Ascending aorta (tissue), 2 donors: ENCODE data around the gene PDZD2. TPM values are rescaled to one million over a fixed set of nuclear protein-coding genes. Genes with fewer than 3 reads are reported as not detected.
"Not testable (repeated sequence)": the region's sequence is repeated elsewhere in the genome, so short reads cannot be mapped to it uniquely, and the experiment has no call there.

Experiments
- DNase-seq, 2 donors: peaks; one replicate each; pipeline ENCODE4 v3.0.0-alpha.2; 2019; ENCODE audit warnings: low spot score in 2 of 2
- H3K27ac ChIP-seq, 2 donors: fragments of 200-600 bp; sonication (generic); one replicate each; pipeline ENCODE4 v1.5.1; 2016 to 2017; ENCODE audit warnings: mild to moderate bottlenecking in 1 of 2
- H3K27me3 ChIP-seq: fragments of 200-600 bp; sonication (generic); one replicate; pipeline ENCODE4 v1.5.1; 2017
- H3K36me3 ChIP-seq, 2 donors: fragments of 200-600 bp; sonication (generic); one replicate each; pipeline ENCODE4 v1.5.1; 2016
- H3K4me1 ChIP-seq, 2 donors: fragments of 200-600 bp; sonication (generic); one replicate each; pipeline ENCODE4 v1.5.1; 2016 to 2017; ENCODE audit warnings: mild to moderate bottlenecking in 1 of 2
- H3K4me3 ChIP-seq, 2 donors: fragments of 200-600 bp; sonication (generic); one replicate each; pipeline ENCODE4 v1.5.1; 2016 to 2017; ENCODE audit warnings: mild to moderate bottlenecking in 1 of 2
- H3K9me3 ChIP-seq, 2 donors: fragments of 200-600 bp; sonication (generic); one replicate each; pipeline ENCODE4 v1.5.1; 2016
- intact Hi-C: fragments of 100-400 bp; cut with DNase I; formaldehyde crosslinking; loops from one replicate; pipeline ENCODE4 v1.15.1; 2023
- total RNA-seq: library from RNA; depleted of rRNA; stranded (reverse); fragments of >200 nt; gene quantifications from one replicate; pipeline ENCODE4 v1.1.0, GENCODE V29; 2016
- TF ChIP-seq, protein P1 (sequence below), 3 experiments: fragments of 200-600 bp in 2 of 3; fragments of 450-650 bp in 1 of 3; sonication (generic) in 2 of 3; IDR thresholded peaks; one replicate each; pipeline ENCODE4 v1.5.1; 2016 to 2019; ENCODE audit warnings: antibody characterized with exemption in 3 of 3, mild to moderate bottlenecking in 1 of 3, moderate library complexity in 1 of 3

PDZD2 gene
- total RNA-seq, 1 donor from 2014 or later, result 8.1 TPM

DNA sequence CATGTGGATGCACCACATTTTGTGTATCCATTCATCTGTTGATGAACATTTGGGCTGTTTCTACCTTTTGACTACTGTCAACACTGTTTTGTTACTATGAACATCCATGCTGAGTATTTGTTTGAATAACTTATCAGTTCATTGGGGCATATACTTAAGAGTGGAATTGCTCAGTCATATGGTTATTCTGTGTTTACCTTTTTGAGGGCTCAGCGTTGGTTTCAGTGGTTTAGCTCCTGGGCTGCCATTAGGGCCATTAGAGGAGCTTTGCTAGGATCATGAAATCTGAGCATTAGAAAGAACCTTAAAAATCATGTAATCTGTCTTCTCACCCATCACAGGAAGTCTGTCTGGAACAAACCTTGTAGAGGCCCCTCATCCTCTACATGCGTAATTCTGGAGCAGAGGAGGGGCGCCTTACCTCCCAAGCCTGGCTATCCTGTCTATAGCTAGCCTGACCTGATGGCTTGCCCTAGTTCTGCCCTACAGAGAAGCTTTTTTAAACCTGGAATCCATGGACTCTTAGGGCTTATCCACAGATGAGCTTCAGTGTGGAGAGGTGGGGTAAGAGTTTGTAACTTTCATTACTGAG lies 92.9 kb downstream of the PDZD2 start:
- Histone ChIP-seq H3K27ac (no peak overlapping the region), H3K4me1 (no peaks in the 10 kb centered on the region), H3K27me3 (no peaks in the 10 kb centered on the region), H3K9me3 (no peaks in the 10 kb centered on the region), H3K36me3 (no peaks in the 10 kb centered on the region), H3K4me3 (no peak overlapping the region)
- intact Hi-C loops, result no loop called here
- DNase-seq, result no peak
- TF ChIP-seq, protein P1, sequence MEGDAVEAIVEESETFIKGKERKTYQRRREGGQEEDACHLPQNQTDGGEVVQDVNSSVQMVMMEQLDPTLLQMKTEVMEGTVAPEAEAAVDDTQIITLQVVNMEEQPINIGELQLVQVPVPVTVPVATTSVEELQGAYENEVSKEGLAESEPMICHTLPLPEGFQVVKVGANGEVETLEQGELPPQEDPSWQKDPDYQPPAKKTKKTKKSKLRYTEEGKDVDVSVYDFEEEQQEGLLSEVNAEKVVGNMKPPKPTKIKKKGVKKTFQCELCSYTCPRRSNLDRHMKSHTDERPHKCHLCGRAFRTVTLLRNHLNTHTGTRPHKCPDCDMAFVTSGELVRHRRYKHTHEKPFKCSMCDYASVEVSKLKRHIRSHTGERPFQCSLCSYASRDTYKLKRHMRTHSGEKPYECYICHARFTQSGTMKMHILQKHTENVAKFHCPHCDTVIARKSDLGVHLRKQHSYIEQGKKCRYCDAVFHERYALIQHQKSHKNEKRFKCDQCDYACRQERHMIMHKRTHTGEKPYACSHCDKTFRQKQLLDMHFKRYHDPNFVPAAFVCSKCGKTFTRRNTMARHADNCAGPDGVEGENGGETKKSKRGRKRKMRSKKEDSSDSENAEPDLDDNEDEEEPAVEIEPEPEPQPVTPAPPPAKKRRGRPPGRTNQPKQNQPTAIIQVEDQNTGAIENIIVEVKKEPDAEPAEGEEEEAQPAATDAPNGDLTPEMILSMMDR (IDR thresholded peaks at IDR 0.05), result no peak

DNA sequence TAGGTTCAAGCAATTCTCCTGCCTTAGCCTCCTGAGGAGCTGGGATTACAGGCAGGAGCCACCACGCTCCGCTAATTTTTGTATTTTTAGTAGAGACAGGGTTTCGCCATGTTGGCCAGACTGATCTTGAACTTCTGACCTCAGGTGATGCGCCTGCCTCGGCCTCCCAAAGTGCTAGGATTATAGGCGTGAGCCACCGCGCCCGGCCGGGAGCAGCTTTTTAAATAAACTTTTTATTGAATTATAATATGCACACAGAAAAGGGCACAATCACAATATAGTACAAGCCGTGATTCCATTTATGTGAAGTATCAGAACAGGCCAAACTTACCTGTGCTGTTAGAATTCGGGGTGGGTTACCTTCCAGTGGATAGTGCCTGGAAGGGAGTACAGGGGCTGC lies 93.9 kb downstream of the PDZD2 start:
- H3K36me3 ChIP-seq, H3K27ac ChIP-seq, intact Hi-C loops, H3K4me3 ChIP-seq, H3K9me3 ChIP-seq, DNase-seq, H3K4me1 ChIP-seq, H3K27me3 ChIP-seq: not testable (repeated sequence)

DNA sequence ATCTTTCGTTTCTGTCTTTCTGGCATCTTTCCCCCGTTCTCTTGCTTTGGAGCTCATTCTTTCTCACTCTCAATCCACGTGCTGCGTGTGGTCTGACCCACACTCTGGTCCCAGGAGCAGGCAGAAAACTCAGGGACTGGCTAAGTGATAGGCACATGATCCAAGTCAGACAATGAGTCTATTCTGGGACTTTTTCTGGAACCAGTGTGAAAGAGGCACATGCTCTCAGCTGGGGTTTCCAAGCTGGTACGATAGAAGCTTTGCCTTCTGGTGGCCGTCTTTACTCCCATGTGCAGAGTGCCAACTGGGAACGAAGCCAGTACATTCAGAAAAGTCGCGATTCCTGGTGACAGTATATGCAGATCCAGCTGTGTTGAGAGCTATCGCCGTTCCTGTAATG lies 94.4 kb downstream of the PDZD2 start:
- DNase-seq, result no peak
- intact Hi-C loops, result no loop called here
- TF ChIP-seq, protein P1 (IDR thresholded peaks at IDR 0.05), result no peak

DNA sequence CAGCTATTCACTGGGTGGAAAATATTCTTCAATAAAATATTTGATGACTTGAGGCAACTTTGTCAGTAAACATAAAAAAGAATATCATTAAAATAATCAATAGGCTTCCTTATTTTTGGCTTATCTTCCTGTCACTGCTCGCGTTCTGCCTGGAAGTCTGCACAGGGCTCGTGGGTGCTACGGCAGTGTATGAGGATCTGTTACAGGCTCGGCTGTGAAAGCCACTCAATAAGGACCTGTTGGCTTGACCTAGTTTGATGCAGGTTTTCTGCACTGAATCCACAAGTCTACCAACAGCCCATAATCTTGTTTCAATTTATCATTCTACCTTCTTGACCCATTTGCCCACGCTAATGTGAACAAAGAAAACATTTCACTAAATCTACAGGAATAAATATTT lies 97.2 kb downstream of the PDZD2 start:
- Histone ChIP-seq H3K4me1 (no peaks in the 10 kb centered on the region), H3K9me3 (no peaks in the 10 kb centered on the region), H3K27me3 (no peaks in the 10 kb centered on the region), H3K4me3 (no peak overlapping the region), H3K27ac (no peak overlapping the region), H3K36me3 (no peaks in the 10 kb centered on the region)
- intact Hi-C loops, result no loop called here
- TF ChIP-seq, protein P1 (IDR thresholded peaks at IDR 0.05), result no peak
- no peak for DNase-seq

More for the DNA sequence above, 94.4 kb downstream of the PDZD2 start:
- Histone ChIP-seq H3K4me1 (no peaks in the 10 kb centered on the region), H3K27ac (no peak overlapping the region), H3K36me3 (no peaks in the 10 kb centered on the region), H3K4me3 (no peak overlapping the region), H3K27me3 (no peaks in the 10 kb centered on the region), H3K9me3 (no peaks in the 10 kb centered on the region)

DNA sequence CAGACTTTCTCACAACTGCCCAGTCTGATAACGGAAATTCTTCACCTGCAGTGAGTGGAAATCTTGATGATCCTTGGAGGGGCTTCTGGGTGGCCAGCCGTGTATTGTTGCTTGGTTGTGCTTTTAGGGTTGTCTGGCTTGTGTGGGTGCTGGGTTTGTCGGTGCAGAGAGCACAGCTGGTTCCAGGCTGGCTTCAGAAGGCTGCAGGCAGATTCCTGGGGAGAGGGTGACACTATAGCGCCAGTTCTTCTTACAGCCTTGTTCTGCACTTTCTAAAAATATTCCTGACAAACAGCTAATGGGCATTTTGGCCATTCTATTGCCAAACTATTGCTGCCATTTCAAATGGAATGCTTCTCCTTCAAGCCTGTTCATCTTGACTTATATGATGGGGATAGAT lies 99.3 kb downstream of the PDZD2 start:
- Histone ChIP-seq H3K9me3 (no peaks in the 10 kb centered on the region), H3K4me3 (no peak overlapping the region), H3K27ac (no peak overlapping the region), H3K4me1 (peaks cover 0 to 4% of the 10 kb centered on the region in 2 donors), H3K36me3 (no peaks in the 10 kb centered on the region), H3K27me3 (no peaks in the 10 kb centered on the region)
- DNase-seq, result no peak
- intact Hi-C loops, result no loop called here
- TF ChIP-seq, protein P1 (IDR thresholded peaks at IDR 0.05), result no peak

DNA sequence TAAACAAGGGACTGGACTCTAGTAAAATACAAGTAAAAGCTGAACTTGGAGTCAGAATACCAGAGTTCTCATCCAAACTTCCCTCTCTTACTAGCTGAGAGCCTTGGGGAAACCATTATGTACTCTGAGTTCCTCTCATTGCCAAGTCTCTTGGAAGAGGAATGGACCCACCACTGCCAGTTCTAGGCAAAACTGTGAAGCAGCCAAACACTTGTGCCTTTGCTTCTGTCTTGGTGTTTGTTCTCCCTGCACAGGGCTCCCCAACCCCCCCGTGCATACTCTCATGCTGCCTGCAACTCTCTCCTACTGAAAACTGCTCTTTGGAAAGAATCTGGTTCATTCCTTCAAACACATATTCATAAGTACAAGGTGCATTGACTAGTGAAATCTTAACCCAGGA lies 102.6 kb downstream of the PDZD2 start:
- Histone ChIP-seq H3K27ac (peak overlapping the region; percentile 18 to 28), H3K27me3 (no peaks in the 10 kb centered on the region), H3K9me3 (no peaks in the 10 kb centered on the region), H3K4me3 (no peak overlapping the region), H3K36me3 (no peaks in the 10 kb centered on the region), H3K4me1 (peaks cover 0 to 10% of the 10 kb centered on the region in 2 donors)
- intact Hi-C loops, result loop anchor here (5.0 kb wide), 1 partner anchor 104 kb away; the partner anchor contains the start of gene PDZD2
- TF ChIP-seq, protein P1 (IDR thresholded peaks at IDR 0.05), result no peak
- peak in 1 of 2 donors; percentile 74 for DNase-seq
